Measurements from ENCODE around the gene SHOC2. TPM values are rescaled to one million over a fixed set of nuclear protein-coding genes. Genes with fewer than 3 reads are reported as not detected.

SHOC2 gene
- total and polyA plus RNA-seq, 9 of the 15 experiments (the other 6 are each of a cell fraction or from before 2014, with no cell fraction given) = 9.2 to 17.5 (median 14.9) TPM

- TF ChIP-seq ZNF639 (CRISPR knock-in tag; conservative IDR thresholded peaks at IDR 0.05 in 1 of 2, IDR thresholded peaks at IDR 0.05 in 1 of 2) (peak in 1 of 2 experiments; percentile 40; a peak in 1 of 4 replicates), SIN3A (IDR thresholded peaks at IDR 0.05; ENCODE audit: borderline replicate concordance in 2 of 2, control insufficient read depth in 1 of 2, low read depth in 2 of 2, low read length in 2 of 2) (peak in 1 of 2 experiments; percentile 63; a peak in 1 of 4 replicates), HMGN3 (IDR thresholded peaks at IDR 0.05; ENCODE audit: borderline replicate concordance, extremely low read depth, insufficient read length, low read depth, low read length) (peak; percentile 25), SIN3B (IDR thresholded peaks at IDR 0.05; ENCODE audit: low read depth) (0 out of 2 replicates have a peak, but pooled peaks have one; percentile 32), UBTF (IDR thresholded peaks at IDR 0.05; ENCODE audit: borderline replicate concordance in 1 of 2, low read depth in 2 of 2, low read length in 2 of 2) (peak in 1 of 2 experiments; percentile 27; a peak in 1 of 4 replicates), SP1 (CRISPR knock-in tag; IDR thresholded peaks at IDR 0.05) (0 out of 2 replicates have a peak, but pooled peaks have one; percentile 5), NFIC (IDR thresholded peaks at IDR 0.05) (peak; percentile 19; the same call in 1 of the 2 replicates), CTCFL (IDR thresholded peaks at IDR 0.05; ENCODE audit: borderline replicate concordance, insufficient read depth, low read depth, low read length, poor library complexity, severe bottlenecking) (peak; percentile 19), CHD4 (IDR thresholded peaks at IDR 0.05; ENCODE audit: insufficient read depth, insufficient replicate concordance, low read depth, low read length, poor library complexity, severe bottlenecking) (no peak), TBL1XR1 (IDR thresholded peaks at IDR 0.05; ENCODE audit: low read length in 2 of 2) (no peak), FOXJ2 (tag; IDR thresholded peaks at IDR 0.05) (peak; percentile 12), ATF1 (CRISPR knock-in tag; IDR thresholded peaks at IDR 0.05) (no peak), ATF1 (tag; IDR thresholded peaks at IDR 0.05) (peak; percentile 61; the same call in 1 of the 2 replicates), RB1 (IDR thresholded peaks at IDR 0.05; ENCODE audit: low read depth) (peak; percentile 41; the same call in 1 of the 2 replicates), ZFX (CRISPR knock-in tag; IDR thresholded peaks at IDR 0.05) (no peak; the same call in 1 of the 2 replicates), TGIF2 (CRISPR knock-in tag; IDR thresholded peaks at IDR 0.05) (no peak), HNRNPLL (IDR thresholded peaks at IDR 0.05; ENCODE audit: low read depth, low read length, poor library complexity, severe bottlenecking) (peak; percentile 51), ZC3H4 (CRISPR knock-in tag; IDR thresholded peaks at IDR 0.05; ENCODE audit: borderline replicate concordance) (no peak)
These were observed at the start of gene SHOC2 (continued) for GRCh38 chr10:110919349-110919931.

Measured in K562 (cell line).